Measurements from ENCODE around the gene NPBWR2. TPM values are rescaled to one million over a fixed set of nuclear protein-coding genes. Genes with fewer than 3 reads are reported as not detected.

NPBWR2 gene
- total RNA-seq, 1 experiment from 2014 or later, result not detected

- H3K4me1 Mint-ChIP-seq, result peaks cover 26% of the 10 kb centered on the region
- ChIA-PET POLR2A (no interaction called here), CTCF (interaction anchor here (0.7 kb wide), 1 partner anchor 29 kb away, joined by 3 read pairs; no protein-coding TSS in a partner anchor)
- no peak overlapping the region for H3K4me3 Mint-ChIP-seq
- no peak for ATAC-seq
- DNase-seq (ENCODE audit: low spot score), result no peak
- TF ChIP-seq ZNF317 (CRISPR knock-in tag; IDR thresholded peaks at IDR 0.05; ENCODE audit: borderline replicate concordance, low read depth), result no peak
- TF ChIP-seq ZSCAN18 (CRISPR knock-in tag; IDR thresholded peaks at IDR 0.05), result no peak
- no peak for TF ChIP-seq AR (CRISPR knock-in tag; IDR thresholded peaks at IDR 0.05)
- TF ChIP-seq ZNF532 (CRISPR knock-in tag; IDR thresholded peaks at IDR 0.05; ENCODE audit: borderline replicate concordance), result no peak
- TF ChIP-seq ATF1 (CRISPR knock-in tag; IDR thresholded peaks at IDR 0.05), result no peak
- no peak for TF ChIP-seq ZBTB43 (CRISPR knock-in tag; IDR thresholded peaks at IDR 0.05)
- no peaks in the 10 kb centered on the region for H3K36me3 Mint-ChIP-seq
- peak overlapping the region; percentile 74; the same call in 1 of the 2 replicates for H3K27ac Mint-ChIP-seq
- peaks cover 2% of the 10 kb centered on the region; the same call in 1 of the 2 replicates for H3K27me3 Mint-ChIP-seq (ENCODE audit: low read depth)
- H3K9me3 Mint-ChIP-seq, result no peaks in the 10 kb centered on the region
Measured at GRCh38 chr20:64067733-64068307, 39.5 kb downstream of the NPBWR2 start.

- H3K27ac Mint-ChIP-seq, result peak overlapping the region; percentile 30; the same call in 1 of the 2 replicates
- no peak for TF ChIP-seq AFF4 (CRISPR knock-in tag; IDR thresholded peaks at IDR 0.05; ENCODE audit: borderline replicate concordance)
- no peak for TF ChIP-seq CBFB (CRISPR knock-in tag; IDR thresholded peaks at IDR 0.05; ENCODE audit: low read depth)
- TF ChIP-seq CTCF (IDR thresholded peaks at IDR 0.05), result no peak
- no peak for TF ChIP-seq OVOL2 (CRISPR knock-in tag; IDR thresholded peaks at IDR 0.05; ENCODE audit: borderline replicate concordance)
- no peak for TF ChIP-seq PREB (CRISPR knock-in tag; IDR thresholded peaks at IDR 0.05; ENCODE audit: borderline replicate concordance)
- TF ChIP-seq HMGXB4 (CRISPR knock-in tag; IDR thresholded peaks at IDR 0.05), result no peak
Measured at GRCh38 chr20:64067005-64067632, 40.2 kb downstream of the NPBWR2 start.

More at GRCh38 chr20:64067005-64067632, 40.2 kb downstream of the NPBWR2 start:
- ChIA-PET CTCF (interaction anchor here (0.7 to 2.1 kb wide), 4 partner anchors 10 to 87 kb away, joined by 3 to 16 read pairs (median 7); partner anchors contain the start of genes OPRL1, PRPF6 and RGS19), POLR2A (interaction anchor here (1.4 kb wide), 1 partner anchor 13 kb away, joined by 4 read pairs; the partner anchor contains the start of gene OPRL1)
- H3K4me1 Mint-ChIP-seq, result peaks cover 30% of the 10 kb centered on the region
- ATAC-seq (no peak), DNase-seq (ENCODE audit: low spot score) (no peak)
- no peak overlapping the region for H3K4me3 Mint-ChIP-seq
- H3K36me3 Mint-ChIP-seq, result no peaks in the 10 kb centered on the region
- peaks cover 2% of the 10 kb centered on the region; the same call in 1 of the 2 replicates for H3K27me3 Mint-ChIP-seq (ENCODE audit: low read depth)
- no peaks in the 10 kb centered on the region for H3K9me3 Mint-ChIP-seq

All from WTC11 (cell line).